ENCODE measurements around the gene AXIN2.
"Not testable (repeated sequence)": the region's sequence is repeated elsewhere in the genome, so short reads cannot be mapped to it uniquely, and the experiment has no call there.

AXIN2 gene

GRCh38 chr17:65535777-65536572, 25.5 kb downstream of the AXIN2 start:
- no peak for DNase-seq

- no peak for DNase-seq
These were observed 27.5 kb downstream of the AXIN2 start for GRCh38 chr17:65533852-65534457.

- DNase-seq: no peak
These were observed 28.2 kb downstream of the AXIN2 start for GRCh38 chr17:65533056-65533745.

GRCh38 chr17:65532101-65532890, 29.2 kb downstream of the AXIN2 start:
- DNase-seq: no peak

- DNase-seq: no peak
These were observed 30.0 kb downstream of the AXIN2 start for GRCh38 chr17:65531256-65532100.

- DNase-seq: no peak
These were observed 30.8 kb downstream of the AXIN2 start for GRCh38 chr17:65530523-65531255.

GRCh38 chr17:65529761-65530522, 31.5 kb downstream of the AXIN2 start:
- no peak for DNase-seq

- DNase-seq: no peak
These were observed 32.3 kb downstream of the AXIN2 start for GRCh38 chr17:65529040-65529633.

GRCh38 chr17:65527857-65528591, 33.4 kb downstream of the AXIN2 start:
- DNase-seq: no peak

- DNase-seq: no peak
These were observed 34.1 kb downstream of the AXIN2 start for GRCh38 chr17:65527381-65527780.

- not testable (repeated sequence) for DNase-seq
These were observed 34.6 kb downstream of the AXIN2 start for GRCh38 chr17:65526854-65527253.

- no peak for DNase-seq
These were observed 37.4 kb downstream of the AXIN2 start for GRCh38 chr17:65523853-65524664.

- no peak for DNase-seq
These were observed 38.0 kb downstream of the AXIN2 start for GRCh38 chr17:65523411-65523810.

GRCh38 chr17:65522751-65523404, 38.6 kb downstream of the AXIN2 start:
- DNase-seq: no peak

GRCh38 chr17:65519462-65519861, 42.0 kb downstream of the AXIN2 start:
- no peak for DNase-seq

GRCh38 chr17:65518256-65518655, 43.2 kb downstream of the AXIN2 start:
- no peak for DNase-seq

GRCh38 chr17:65515959-65516948, 45.2 kb downstream of the AXIN2 start:
- DNase-seq: no peak

Measured in activated CD8-positive, alpha-beta memory T cell treated with anti-CD3 and anti-CD28 coated beads for 24 hours (primary cell).